Tibial nerve (tissue), 4 donors: ENCODE data around the gene CHD6.

Source experiments
- CTCF ChIP-seq, 5 experiments: fragments of 200-600 bp in 3 of 5; fragments of 450-650 bp in 2 of 5; sonication (generic) in 3 of 5; IDR thresholded peaks; one replicate each; pipeline ENCODE4 v1.5.1; 2016 to 2019; ENCODE audit warnings: antibody characterized with exemption in 5 of 5, mild to moderate bottlenecking in 3 of 5, moderate library complexity in 2 of 5
- EP300 ChIP-seq, 2 donors: sonication (generic); formaldehyde crosslinking; IDR thresholded peaks; one replicate each; pipeline ENCODE4 v1.6.1; 2017; ENCODE audit warnings: antibody characterized with exemption in 2 of 2, mild to moderate bottlenecking in 1 of 2

- no peak for TF ChIP-seq CTCF (IDR thresholded peaks at IDR 0.05)
- TF ChIP-seq EP300 (IDR thresholded peaks at IDR 0.05) = no peak
Observed at GRCh38 chr20:41415191-41415590, 203.0 kb downstream of the CHD6 start.
